HEK293T (cell line): Measurements from ENCODE around the gene PAM16.
"Not testable (repeated sequence)": the region's sequence is repeated elsewhere in the genome, so short reads cannot be mapped to it uniquely, and the experiment has no call there.

ENCODE experiments used
- CTCF ChIA-PET: fragments of 350-600 bp; formaldehyde crosslinking; extraction: SDS; loops from one replicate; lab custom pipeline; 2021; ENCODE audit warnings: antibody characterized with exemption, inconsistent platforms; lab: Yijun Ruan, JAX
- POLR2A ChIA-PET: fragments of 350-600 bp; formaldehyde crosslinking; extraction: SDS; loops from one replicate; lab custom pipeline; 2020; ENCODE audit warnings: antibody characterized with exemption, inconsistent platforms; lab: Yijun Ruan, JAX
- DNase-seq: peaks from one replicate; pipeline ENCODE4 v3.0.0; 2012; ENCODE audit warnings: mixed read lengths; ENCODE audit errors: extremely low spot score
- ARNT ChIP-seq: fragments of 450-650 bp; IDR thresholded peaks from 2 replicates; pipeline ENCODE4 v1.6.1; 2017; ENCODE audit warnings: mild to moderate bottlenecking
- BHLHE40 ChIP-seq: fragments of 450-650 bp; IDR thresholded peaks from 2 replicates; pipeline ENCODE4 v1.6.1; 2016; ENCODE audit warnings: mild to moderate bottlenecking, moderate library complexity, borderline replicate concordance
- CTBP1 ChIP-seq: fragments of 450-650 bp; IDR thresholded peaks from 2 replicates; pipeline ENCODE4 v1.6.1; 2016; ENCODE audit warnings: borderline replicate concordance
- ELF4 ChIP-seq: fragments of 450-650 bp; IDR thresholded peaks from 2 replicates; pipeline ENCODE4 v1.6.1; 2017; ENCODE audit warnings: antibody characterized with exemption
- FOXA1 ChIP-seq: fragments of 450-650 bp; IDR thresholded peaks from 2 replicates; pipeline ENCODE4 v1.6.1; 2016; ENCODE audit warnings: mild to moderate bottlenecking
- FOXK2 ChIP-seq: fragments of 450-650 bp; IDR thresholded peaks from 2 replicates; pipeline ENCODE4 v1.6.1; 2016; ENCODE audit warnings: mild to moderate bottlenecking
- FOXM1 ChIP-seq: fragments of 450-650 bp; IDR thresholded peaks from 2 replicates; pipeline ENCODE4 v1.6.1; 2017; ENCODE audit warnings: mild to moderate bottlenecking, borderline replicate concordance
- HDGF ChIP-seq: fragments of 450-650 bp; IDR thresholded peaks from 2 replicates; pipeline ENCODE4 v1.6.1; 2017; ENCODE audit warnings: antibody characterized with exemption, borderline replicate concordance
- L3MBTL2 ChIP-seq: fragments of 450-650 bp; conservative IDR thresholded peaks from 2 replicates; pipeline ENCODE4 v1.6.1; 2016; ENCODE audit warnings: mild to moderate bottlenecking
- LEF1 ChIP-seq: fragments of 450-650 bp; IDR thresholded peaks from 2 replicates; pipeline ENCODE4 v1.6.1; 2017; ENCODE audit warnings: mild to moderate bottlenecking, borderline replicate concordance
- NFRKB ChIP-seq: fragments of 450-650 bp; IDR thresholded peaks from 2 replicates; pipeline ENCODE4 v1.6.1; 2016; ENCODE audit warnings: mild to moderate bottlenecking, moderate library complexity
- SP1 ChIP-seq: fragments of 450-650 bp; IDR thresholded peaks from 2 replicates; pipeline ENCODE4 v1.6.1; 2017
- SUZ12 ChIP-seq: fragments of 450-650 bp; IDR thresholded peaks from 2 replicates; pipeline ENCODE4 v1.6.1; 2016; ENCODE audit warnings: mild to moderate bottlenecking
- ZNF384 ChIP-seq: fragments of 450-650 bp; IDR thresholded peaks from 2 replicates; pipeline ENCODE4 v1.6.1; 2016
- TF ChIP-seq, protein P1 (sequence below): fragments of 450-650 bp; IDR thresholded peaks from 2 replicates; pipeline ENCODE4 v1.6.1; 2016

Gene PAM16

DNA sequence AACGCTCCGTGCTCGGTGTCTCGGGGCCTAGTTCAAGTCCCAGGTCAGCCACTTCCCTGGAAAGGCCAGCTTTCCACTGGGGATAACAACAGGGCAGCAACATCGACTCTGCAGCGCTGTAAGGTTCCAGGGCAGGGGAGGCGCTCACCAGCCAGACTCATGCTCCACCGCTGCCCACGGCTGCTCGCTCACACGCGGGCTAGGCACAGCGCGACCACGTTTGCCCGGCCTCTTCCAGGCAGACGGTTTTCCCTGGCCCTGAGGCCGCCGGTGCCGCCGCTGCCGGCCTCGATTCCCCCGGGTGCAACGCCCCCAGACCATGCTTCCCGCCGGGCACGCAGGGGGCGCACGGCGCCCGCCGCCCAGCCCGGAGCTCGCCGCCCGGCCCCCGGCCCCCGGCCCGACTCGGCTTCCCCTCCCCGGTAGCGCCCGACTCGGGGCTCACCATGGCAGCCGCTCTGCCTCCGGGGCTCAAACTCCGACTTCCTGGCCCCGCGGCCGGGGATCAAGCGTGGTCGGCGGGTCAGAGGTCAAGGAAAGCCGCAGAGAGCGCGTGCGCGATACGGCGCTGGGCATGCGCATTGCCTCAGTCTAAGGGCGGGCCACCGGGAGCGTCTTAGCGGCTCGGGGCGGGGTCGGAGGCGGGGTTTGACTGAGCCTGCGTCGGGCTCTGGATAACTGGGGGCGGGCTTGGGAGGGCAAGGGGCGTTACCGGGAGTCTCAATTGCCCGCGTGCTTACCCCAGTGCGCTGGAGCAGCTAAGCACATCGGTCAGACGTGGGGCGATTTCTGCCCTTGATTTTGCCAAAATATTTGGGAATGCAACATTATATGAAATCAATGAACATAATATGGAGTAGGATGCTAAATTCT, at the start of gene PAM16:
PAM16 (minus strand) TSS at position 535 of the 873 bp plus-strand sequence; CDS start at position 448, 87 bp downstream.
- ChIA-PET CTCF (interaction anchor here (0.6 to 2.9 kb wide), 5 partner anchors 51 to 199 kb away, joined by 3 to 23 read pairs (median 4); no protein-coding TSS in a partner anchor), POLR2A (interaction anchor here (0.7 to 2.3 kb wide), 8 partner anchors 11 to 78 kb away, joined by 3 to 9 read pairs (median 4); partner anchors contain the start of genes CORO7 and TFAP4)
- TF ChIP-seq, protein P1, sequence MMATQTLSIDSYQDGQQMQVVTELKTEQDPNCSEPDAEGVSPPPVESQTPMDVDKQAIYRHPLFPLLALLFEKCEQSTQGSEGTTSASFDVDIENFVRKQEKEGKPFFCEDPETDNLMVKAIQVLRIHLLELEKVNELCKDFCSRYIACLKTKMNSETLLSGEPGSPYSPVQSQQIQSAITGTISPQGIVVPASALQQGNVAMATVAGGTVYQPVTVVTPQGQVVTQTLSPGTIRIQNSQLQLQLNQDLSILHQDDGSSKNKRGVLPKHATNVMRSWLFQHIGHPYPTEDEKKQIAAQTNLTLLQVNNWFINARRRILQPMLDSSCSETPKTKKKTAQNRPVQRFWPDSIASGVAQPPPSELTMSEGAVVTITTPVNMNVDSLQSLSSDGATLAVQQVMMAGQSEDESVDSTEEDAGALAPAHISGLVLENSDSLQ, result no peak
- no peak for TF ChIP-seq FOXK2
- peak; percentile 74 for TF ChIP-seq L3MBTL2
- peak; percentile 98 for DNase-seq

DNA sequence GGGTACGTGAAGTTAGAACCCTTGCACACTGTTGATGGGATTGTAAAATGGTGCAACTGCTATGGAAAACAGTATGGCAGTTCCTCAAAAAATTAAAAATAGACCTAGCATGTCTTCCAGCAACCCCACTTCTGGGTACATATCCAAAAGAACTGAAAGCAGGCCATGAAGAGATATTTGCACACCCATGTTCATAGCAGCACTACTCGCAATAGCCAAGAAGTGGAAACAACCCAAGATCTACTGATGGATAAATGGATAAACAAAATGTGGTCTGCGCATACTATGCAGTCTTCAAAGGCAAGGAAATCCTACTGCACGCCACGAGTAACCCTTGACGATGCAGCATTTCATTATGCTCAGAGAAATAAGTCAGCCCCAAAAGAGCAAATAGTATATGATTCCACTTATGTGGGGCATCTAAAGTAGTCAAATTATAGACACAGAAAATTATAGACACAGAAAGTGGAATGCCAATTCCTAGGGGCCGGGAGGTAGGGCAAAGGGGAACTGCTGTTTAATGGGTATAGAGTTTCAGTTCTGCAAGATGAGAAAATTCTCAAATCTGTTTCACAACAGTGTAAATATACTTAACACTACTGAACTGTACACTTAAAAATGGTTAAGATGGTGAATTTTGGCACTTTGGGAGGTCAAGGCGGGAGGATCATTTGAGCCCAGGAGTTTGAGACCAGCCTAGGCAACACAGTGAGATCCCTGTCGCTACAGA, 48.0 kb upstream of the PAM16 start:
- ChIA-PET CTCF (no interaction called here), POLR2A (no interaction called here)
- no peak for DNase-seq
- no peak for TF ChIP-seq FOXM1
- TF ChIP-seq BHLHE40, result no peak
- TF ChIP-seq L3MBTL2, result no peak
- no peak for TF ChIP-seq FOXK2
- TF ChIP-seq NFRKB, result no peak
- TF ChIP-seq ARNT, result no peak

DNA sequence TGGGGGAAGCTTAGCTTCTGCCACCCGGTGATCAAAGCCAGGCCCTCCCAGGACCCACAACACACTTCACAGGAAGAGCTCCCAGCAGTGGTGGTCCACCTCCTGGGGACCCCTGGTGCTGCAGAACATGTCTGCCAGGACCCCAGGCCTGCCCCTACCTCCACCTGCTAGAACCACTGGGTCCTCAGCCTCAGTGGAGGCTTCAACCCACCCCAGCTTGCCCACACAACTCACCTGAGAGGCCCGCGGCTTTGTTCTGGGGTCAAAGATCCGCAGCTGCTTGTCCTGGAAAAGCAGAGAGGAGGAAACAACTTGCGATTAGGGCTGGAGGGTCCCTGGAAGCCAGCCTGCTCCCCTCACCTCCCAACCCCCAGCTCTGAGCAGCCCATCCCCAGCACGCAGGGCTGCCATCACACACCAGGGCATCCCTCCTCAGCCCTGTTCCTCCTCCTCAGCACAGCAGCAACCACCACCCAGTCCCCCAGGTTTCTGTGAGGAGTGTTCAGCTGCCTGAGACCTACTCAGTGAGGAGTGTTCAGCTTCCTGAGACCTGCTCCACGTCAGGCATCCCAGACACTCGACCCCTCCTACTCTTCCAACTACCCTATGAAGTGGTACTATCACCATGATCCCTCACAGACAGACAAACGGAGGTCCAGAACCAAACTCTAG, 44.1 kb upstream of the PAM16 start:
- TF ChIP-seq ZNF384 (no peak), FOXM1 (no peak), FOXK2 (no peak), FOXA1 (no peak), ELF4 (no peak), SUZ12 (no peak)
- TF ChIP-seq, protein P1, result no peak
- ChIA-PET CTCF (interaction anchor here (0.6 kb wide), 1 partner anchor 9 kb away, joined by 3 read pairs; no protein-coding TSS in a partner anchor), POLR2A (no interaction called here)
- no peak for DNase-seq

DNA sequence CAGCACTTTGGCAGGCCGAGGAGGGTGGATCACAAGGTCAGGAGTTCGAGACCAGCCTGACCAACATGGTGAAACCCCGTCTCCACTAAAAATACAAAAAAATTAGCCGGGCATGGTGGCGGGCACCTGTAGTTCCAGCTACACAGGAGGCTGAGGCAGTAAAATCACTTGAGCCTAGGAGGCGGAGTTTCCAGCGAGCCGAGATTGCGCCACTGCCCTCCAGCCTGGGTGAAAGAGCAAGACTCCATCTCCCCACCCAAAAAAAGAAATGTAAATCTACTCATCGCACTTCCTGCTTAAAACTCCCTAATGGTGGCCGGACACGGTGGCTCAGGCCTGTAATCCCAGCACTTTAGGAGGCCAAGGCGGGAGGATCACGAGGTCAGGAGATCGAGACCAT, 42.7 kb upstream of the PAM16 start:
- ChIA-PET POLR2A (interaction anchor here (0.7 to 0.9 kb wide), 2 partner anchors 28 to 672 kb away, joined by 3 read pairs; no protein-coding TSS in a partner anchor), CTCF (interaction anchor here (1.6 kb wide), 1 partner anchor 9 kb away, joined by 23 read pairs; no protein-coding TSS in a partner anchor)
- not testable (repeated sequence) for DNase-seq

DNA sequence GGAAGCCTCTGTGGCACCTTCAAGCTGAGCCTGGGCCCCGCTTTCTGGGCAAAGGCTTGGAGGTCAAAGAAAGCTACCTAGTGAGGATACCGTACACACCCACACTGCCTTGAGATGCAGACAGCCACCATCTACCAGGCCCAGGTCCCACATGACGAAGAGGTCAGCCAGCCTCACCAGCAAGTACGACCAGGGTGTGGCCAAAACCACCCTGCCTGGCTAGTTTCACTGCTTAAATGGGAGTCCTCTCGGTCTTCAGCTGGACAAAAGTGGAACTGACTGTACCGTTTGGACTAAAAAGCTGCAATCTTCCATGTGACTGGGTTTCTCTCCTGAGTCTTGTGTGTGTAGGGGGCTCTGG, 42.1 kb upstream of the PAM16 start:
- no peak for TF ChIP-seq L3MBTL2
- TF ChIP-seq LEF1, result no peak
- no peak for TF ChIP-seq SUZ12
- TF ChIP-seq SP1, result no peak
- TF ChIP-seq, protein P1, result no peak
- no peak for TF ChIP-seq BHLHE40
- no peak for TF ChIP-seq FOXM1
- no peak for TF ChIP-seq FOXK2
- TF ChIP-seq FOXA1, result no peak
- ChIA-PET POLR2A (interaction anchor here (0.9 kb wide), 1 partner anchor 27 kb away, joined by 3 read pairs; no protein-coding TSS in a partner anchor), CTCF (interaction anchor here (1.6 kb wide), 1 partner anchor 10 kb away, joined by 23 read pairs; no protein-coding TSS in a partner anchor)
- no peak for DNase-seq

GRCh38 chr16:4392382-4393239, 41.5 kb upstream of the PAM16 start:
- TF ChIP-seq CTBP1, result no peak
- TF ChIP-seq ARNT, result no peak
- TF ChIP-seq L3MBTL2, result no peak
- TF ChIP-seq SP1, result no peak
- TF ChIP-seq LEF1, result no peak
- no peak for TF ChIP-seq NFRKB
- TF ChIP-seq FOXM1, result no peak
- no peak for TF ChIP-seq HDGF
- no peak for TF ChIP-seq BHLHE40
- TF ChIP-seq SUZ12, result no peak
- TF ChIP-seq FOXA1, result no peak
- no peak for TF ChIP-seq ELF4
- CTCF ChIA-PET, result interaction anchor here (1.6 to 2.5 kb wide), 2 partner anchors 11 kb away, joined by 12 to 23 read pairs; no protein-coding TSS in a partner anchor
- no peak for DNase-seq
- POLR2A ChIA-PET, result interaction anchor here (0.9 kb wide), 1 partner anchor 27 kb away, joined by 3 read pairs; no protein-coding TSS in a partner anchor
